ENCODE measurements around the gene CBLN3. TPM values are rescaled to one million over a fixed set of nuclear protein-coding genes. Genes with fewer than 3 reads are reported as not detected.

Gene CBLN3
- total and polyA plus RNA-seq, 9 of the 15 experiments (the other 6 are each of a cell fraction or from before 2014, with no cell fraction given) = 0.05 to 0.59 (median 0.26) TPM; not detected in 1

- no peak for TF ChIP-seq ZBTB43 (CRISPR knock-in tag; IDR thresholded peaks at IDR 0.05)
- TF ChIP-seq SRF (CRISPR knock-in tag; IDR thresholded peaks at IDR 0.05) = no peak
- no peak for TF ChIP-seq LEF1 (IDR thresholded peaks at IDR 0.05)
- TF ChIP-seq PURB (CRISPR knock-in tag; IDR thresholded peaks at IDR 0.05; ENCODE audit: low read depth) = no peak
- no peak for TF ChIP-seq ZNF384 (IDR thresholded peaks at IDR 0.05; ENCODE audit: low read depth, low read length)
- TF ChIP-seq TEAD2 (tag; IDR thresholded peaks at IDR 0.05) = no peak
- no peak for TF ChIP-seq SRSF1 (IDR thresholded peaks at IDR 0.05; ENCODE audit: low read depth, low read length)
- no peak for TF ChIP-seq NFE2L1 (tag; IDR thresholded peaks at IDR 0.05; ENCODE audit: borderline replicate concordance, low read depth)
- TF ChIP-seq ZBTB5 (IDR thresholded peaks at IDR 0.05) = no peak
- no peak for TF ChIP-seq ZNF24 (IDR thresholded peaks at IDR 0.05)
- TF ChIP-seq PRPF4 (IDR thresholded peaks at IDR 0.05; ENCODE audit: insufficient read depth, low read depth, low read length, poor library complexity, severe bottlenecking) = no peak
These were observed 11.0 kb downstream of the CBLN3 start (continued) for GRCh38 chr14:24418492-24418873.
